ENCODE measurements around the gene GPR157. TPM values are rescaled to one million over a fixed set of nuclear protein-coding genes. Genes with fewer than 3 reads are reported as not detected.

GPR157 gene
- total RNA-seq, 1 experiment from 2014 or later: 7.9 TPM

- ATAC-seq: no peak
Observed at GRCh38 chr1:9108056-9108665, 20.7 kb downstream of the GPR157 start.

GRCh38 chr1:9107136-9107535, 21.8 kb downstream of the GPR157 start:
- no peak overlapping the region for H3K9ac ChIP-seq (ENCODE audit: low read length)
- no peak for TF ChIP-seq EZH2 (IDR thresholded peaks at IDR 0.05; ENCODE audit: low read length, unreplicated experiment)
- TF ChIP-seq CTCF (conservative IDR thresholded peaks at IDR 0.05; ENCODE audit: low read depth, low read length): no peak
- no peak for TF ChIP-seq EZH2phosphoT487 (IDR thresholded peaks at IDR 0.05; ENCODE audit: borderline replicate concordance, low read length)
- no peaks in the 10 kb centered on the region for H3F3A ChIP-seq (ENCODE audit: low read length, unreplicated experiment)
- DNase-seq (no peak), ATAC-seq (no peak)
- no peaks in the 10 kb centered on the region for H3K27me3 ChIP-seq (ENCODE audit: low read length)
- no TSS peak for BruUV-seq (replicated peaks)
- POLR2A ChIA-PET (ENCODE audit: unreplicated experiment): no interaction called here
- H3K27ac ChIP-seq (ENCODE audit: low read length): no peak overlapping the region
- H3K4me1 ChIP-seq (ENCODE audit: insufficient read depth, low read length): peaks cover 13% of the 10 kb centered on the region
- no peaks in the 10 kb centered on the region for H3K79me2 ChIP-seq (ENCODE audit: low read length)
- no peak overlapping the region for H3K4me2 ChIP-seq (ENCODE audit: low read length)
- no peak overlapping the region for H2AFZ ChIP-seq (ENCODE audit: low read length)
- no peaks in the 10 kb centered on the region for H3K9me2 ChIP-seq (replicated peaks; ENCODE audit: low read length)
- no peak overlapping the region for H3K4me3 ChIP-seq (ENCODE audit: low read length)
- no peaks in the 10 kb centered on the region for H3K9me3 ChIP-seq (ENCODE audit: low read length)
- no peaks in the 10 kb centered on the region for H4K20me1 ChIP-seq (ENCODE audit: low read length)
- intact Hi-C loops (cut with micrococcal nuclease): no loop called here
- CTCF ChIA-PET: no interaction called here
- H3K36me3 ChIP-seq (ENCODE audit: low read depth, low read length): no peaks in the 10 kb centered on the region

More at GRCh38 chr1:9108056-9108665, 20.7 kb downstream of the GPR157 start:
- ChIA-PET CTCF (no interaction called here), POLR2A (ENCODE audit: unreplicated experiment) (no interaction called here)
- H3K27ac ChIP-seq (ENCODE audit: low read length): no peak overlapping the region
- DNase-seq: no peak
- H3K9ac ChIP-seq (ENCODE audit: low read length): no peak overlapping the region
- no peaks in the 10 kb centered on the region for H3F3A ChIP-seq (ENCODE audit: low read length, unreplicated experiment)
- no peaks in the 10 kb centered on the region for H4K20me1 ChIP-seq (ENCODE audit: low read length)
- no peak overlapping the region for H2AFZ ChIP-seq (ENCODE audit: low read length)
- H3K4me1 ChIP-seq (ENCODE audit: insufficient read depth, low read length): peaks cover 22% of the 10 kb centered on the region
- BruUV-seq (replicated peaks): no TSS peak
- no peaks in the 10 kb centered on the region for H3K27me3 ChIP-seq (ENCODE audit: low read length)
- H3K9me2 ChIP-seq (replicated peaks; ENCODE audit: low read length): no peaks in the 10 kb centered on the region
- no peak overlapping the region for H3K4me3 ChIP-seq (ENCODE audit: low read length)
- no peaks in the 10 kb centered on the region for H3K9me3 ChIP-seq (ENCODE audit: low read length)
- intact Hi-C loops (cut with micrococcal nuclease): no loop called here
- no peaks in the 10 kb centered on the region for H3K79me2 ChIP-seq (ENCODE audit: low read length)
- no peaks in the 10 kb centered on the region for H3K36me3 ChIP-seq (ENCODE audit: low read depth, low read length)
- TF ChIP-seq CTCF (conservative IDR thresholded peaks at IDR 0.05; ENCODE audit: low read depth, low read length) (no peak), EZH2 (IDR thresholded peaks at IDR 0.05; ENCODE audit: low read length, unreplicated experiment) (no peak), EZH2phosphoT487 (IDR thresholded peaks at IDR 0.05; ENCODE audit: borderline replicate concordance, low read length) (no peak)
- H3K4me2 ChIP-seq (ENCODE audit: low read length): no peak overlapping the region

- Histone ChIP-seq H3K36me3 (ENCODE audit: low read depth, low read length) (no peaks in the 10 kb centered on the region), H3K4me1 (ENCODE audit: insufficient read depth, low read length) (peaks cover 5% of the 10 kb centered on the region; the same call in 1 of the 2 replicates), H3K4me3 (ENCODE audit: low read length) (no peak overlapping the region), H3K79me2 (ENCODE audit: low read length) (no peaks in the 10 kb centered on the region), H3K9me2 (replicated peaks; ENCODE audit: low read length) (no peaks in the 10 kb centered on the region), H3K27ac (ENCODE audit: low read length) (no peak overlapping the region), H3K27me3 (ENCODE audit: low read length) (no peaks in the 10 kb centered on the region), H3F3A (ENCODE audit: low read length, unreplicated experiment) (no peaks in the 10 kb centered on the region), H3K9me3 (ENCODE audit: low read length) (no peaks in the 10 kb centered on the region), H4K20me1 (ENCODE audit: low read length) (no peaks in the 10 kb centered on the region), H2AFZ (ENCODE audit: low read length) (no peak overlapping the region), H3K4me2 (ENCODE audit: low read length) (no peak overlapping the region), H3K9ac (ENCODE audit: low read length) (no peak overlapping the region)
- ChIA-PET CTCF (no interaction called here), POLR2A (ENCODE audit: unreplicated experiment) (no interaction called here)
- ATAC-seq (no peak), DNase-seq (no peak)
- TF ChIP-seq CTCF (conservative IDR thresholded peaks at IDR 0.05; ENCODE audit: low read depth, low read length) (no peak), EZH2 (IDR thresholded peaks at IDR 0.05; ENCODE audit: low read length, unreplicated experiment) (no peak), EZH2phosphoT487 (IDR thresholded peaks at IDR 0.05; ENCODE audit: borderline replicate concordance, low read length) (no peak)
- intact Hi-C loops (cut with micrococcal nuclease): no loop called here
- BruUV-seq (replicated peaks): no TSS peak
Observed at GRCh38 chr1:9106286-9106685, 22.6 kb downstream of the GPR157 start.
